HCT116 (cell line): ENCODE data around the gene TRAF2. TPM values are rescaled to one million over a fixed set of nuclear protein-coding genes. Genes with fewer than 3 reads are reported as not detected.

Experiments
- ATAC-seq: fragments of 200-7000 bp; cut with Tn5 transposase; 2 replicates; pipeline ENCODE4 v1.9.1; 2020; ENCODE audit warnings: mild to moderate bottlenecking, moderate library complexity
- BruUV-seq: library from RNA; stranded (reverse); fragments of 400-500 nt; replicated peaks from 2 replicates; lab custom pipeline; 2021; lab: Mats Ljungman, UMichigan
- CTCF ChIA-PET: fragments of 300-600 bp; sonication (Branson Sonifier 250); formaldehyde crosslinking; loops from one replicate; lab custom pipeline; 2021; ENCODE audit warnings: antibody characterized with exemption; lab: Charles Lee
- POLR2A ChIA-PET: fragments of 300-600, 350-600 bp; sonication (Branson Sonifier 250); formaldehyde crosslinking; loops from one replicate; lab custom pipeline; 2021; ENCODE audit warnings: antibody characterized with exemption; lab: Charles Lee
- RAD21 ChIA-PET, 2 experiments: fragments of 300-600 bp; sonication (Branson Sonifier 250); formaldehyde crosslinking; loops; one replicate each; lab custom pipeline; 2023; ENCODE audit warnings: low total read pairs in 2 of 2; ENCODE audit not compliant: uncharacterized antibody in 2 of 2, unreplicated experiment in 2 of 2, low non-redundant PET in 1 of 2; lab: Charles Lee
- DNase-seq: peaks from one replicate; pipeline ENCODE4 v3.0.0-alpha.2; 2010; ENCODE audit warnings: low read depth, low spot score
- H2AFZ ChIP-seq: fragments of 200-600 bp; shearing (Covaris generic), sonication (generic); 2 replicates; pipeline ENCODE4 v1.6.1; 2017; ENCODE audit warnings: low read depth, mixed run types, mixed read lengths, antibody characterized with exemption, low read length; ENCODE audit not compliant: poor library complexity, severe bottlenecking
- H3K27ac ChIP-seq: 2 replicates; pipeline ENCODE4 v1.5.1; 2012; ENCODE audit warnings: low read depth, low read length
- H3K27me3 ChIP-seq: fragments of 200-600 bp; sonication (generic); 2 replicates; pipeline ENCODE4 v1.6.1; 2016; ENCODE audit warnings: mixed run types, low read length, mixed read lengths; ENCODE audit not compliant: insufficient read depth
- H3K36me3 ChIP-seq, 2 experiments: fragments of 200-500 bp in 1 of 2; fragments of 200-600 bp in 1 of 2; sonication (Bioruptor generic) in 1 of 2; sonication (generic) in 1 of 2; 2 replicates each; pipeline versions ENCODE4 v1.5.1 to v1.6.1; 2014 to 2016; ENCODE audit warnings: low read length in 2 of 2, inconsistent platforms in 1 of 2, mixed read lengths in 1 of 2, mixed run types in 1 of 2; ENCODE audit not compliant: insufficient read depth in 2 of 2, control insufficient read depth in 1 of 2
- H3K4me1 ChIP-seq, 2 experiments: fragments of 200-600 bp in 1 of 2; sonication (generic) in 1 of 2; 2 replicates each; pipeline versions ENCODE4 v1.5.1 to v1.6.1; 2012 to 2017; ENCODE audit warnings: low read length in 2 of 2, inconsistent platforms in 1 of 2, mild to moderate bottlenecking in 1 of 2, mixed read lengths in 1 of 2, mixed run types in 1 of 2, moderate library complexity in 1 of 2; ENCODE audit not compliant: insufficient read depth in 2 of 2, control insufficient read depth in 1 of 2
- H3K4me2 ChIP-seq: fragments of 200-600 bp; sonication (generic); 2 replicates; pipeline ENCODE4 v1.6.1; 2017; ENCODE audit warnings: mixed run types, low read length, mixed read lengths
- H3K4me3 ChIP-seq, 2 experiments: fragments of 200-600 bp in 1 of 2; sonication (generic) in 1 of 2; replicated peaks in 1 of 2; 2 replicates each; pipeline ENCODE4 v1.5.1; 2011 to 2016; ENCODE audit warnings: low read length in 2 of 2, control low read depth in 1 of 2, low read depth in 1 of 2, mild to moderate bottlenecking in 1 of 2, mixed read lengths in 1 of 2, mixed run types in 1 of 2
- H3K79me2 ChIP-seq: fragments of 200-600 bp; sonication (generic); 2 replicates; pipeline ENCODE4 v1.6.1; 2017; ENCODE audit warnings: mild to moderate bottlenecking, mixed run types, low read length, moderate library complexity, mixed read lengths; ENCODE audit not compliant: insufficient read depth
- H3K9ac ChIP-seq: fragments of 200-600 bp; sonication (generic); 2 replicates; pipeline ENCODE4 v1.6.1; 2016; ENCODE audit warnings: low read length, mixed read lengths
- H3K9me2 ChIP-seq: fragments of 200-600 bp; sonication (generic), shearing (Covaris generic); 2 replicates; pipeline ENCODE4 v1.6.1; 2017; ENCODE audit warnings: mixed run types, mild to moderate bottlenecking, moderate library complexity; ENCODE audit not compliant: insufficient read depth
- H3K9me3 ChIP-seq, 2 experiments: fragments of 200-500 bp in 1 of 2; fragments of 200-600 bp in 1 of 2; sonication (Bioruptor generic) in 1 of 2; sonication (generic) in 1 of 2; 2 replicates each; pipeline ENCODE4 v1.6.1; 2014 to 2017; ENCODE audit warnings: low read length in 2 of 2, mixed read lengths in 2 of 2, inconsistent platforms in 1 of 2, low read depth in 1 of 2, mild to moderate bottlenecking in 1 of 2, mixed run types in 1 of 2, moderate library complexity in 1 of 2; ENCODE audit not compliant: control insufficient read depth in 1 of 2, insufficient read depth in 1 of 2
- H4K20me1 ChIP-seq: fragments of 200-600 bp; sonication (generic), shearing (Covaris generic); 2 replicates; pipeline ENCODE4 v1.6.1; 2017; ENCODE audit warnings: mixed run types, mild to moderate bottlenecking, moderate library complexity; ENCODE audit not compliant: insufficient read depth
- CEBPB ChIP-seq: IDR thresholded peaks from 2 replicates; pipeline ENCODE4 v1.6.1; 2012; ENCODE audit warnings: low read depth
- EZH2 ChIP-seq: fragments of 200-600 bp; sonication (generic); IDR thresholded peaks from 2 replicates; pipeline ENCODE4 v1.6.1; 2017; ENCODE audit warnings: antibody characterized with exemption, mixed run types
- FOSL1 ChIP-seq: IDR thresholded peaks from 2 replicates; pipeline ENCODE4 v1.6.1; 2012; ENCODE audit warnings: low read depth
- REST ChIP-seq: IDR thresholded peaks from 2 replicates; pipeline ENCODE4 v1.6.1; 2012; ENCODE audit warnings: low read depth
- SP1 ChIP-seq: IDR thresholded peaks from 2 replicates; pipeline ENCODE4 v1.6.1; 2012; ENCODE audit warnings: low read depth
- SRF ChIP-seq: IDR thresholded peaks from 2 replicates; pipeline ENCODE4 v1.6.1; 2012; ENCODE audit warnings: low read depth
- YY1 ChIP-seq: IDR thresholded peaks from 2 replicates; pipeline ENCODE4 v1.6.1; 2011; ENCODE audit warnings: low read length, low read depth, moderate library complexity, mild to moderate bottlenecking; ENCODE audit not compliant: insufficient replicate concordance; ENCODE audit errors: extremely low read depth
- ZFX ChIP-seq: fragments of 450-650 bp; IDR thresholded peaks from 2 replicates; pipeline ENCODE4 v1.6.1; 2017
- intact Hi-C: fragments of 100-400 bp; cut with micrococcal nuclease; formaldehyde crosslinking; loops from 2 replicates; pipeline ENCODE4 v1.10.0; 2022
- total RNA-seq: library from RNA; stranded (reverse); gene quantifications from one replicate; pipeline ENCODE4 v1.2.1, GENCODE V29; 2021; ENCODE audit not compliant: unreplicated experiment
- TF ChIP-seq, protein P1 (sequence below): IDR thresholded peaks from 2 replicates; pipeline ENCODE4 v1.6.1; 2012

TRAF2 gene
- total RNA-seq, 1 experiment from 2014 or later: 28.4 TPM

DNA sequence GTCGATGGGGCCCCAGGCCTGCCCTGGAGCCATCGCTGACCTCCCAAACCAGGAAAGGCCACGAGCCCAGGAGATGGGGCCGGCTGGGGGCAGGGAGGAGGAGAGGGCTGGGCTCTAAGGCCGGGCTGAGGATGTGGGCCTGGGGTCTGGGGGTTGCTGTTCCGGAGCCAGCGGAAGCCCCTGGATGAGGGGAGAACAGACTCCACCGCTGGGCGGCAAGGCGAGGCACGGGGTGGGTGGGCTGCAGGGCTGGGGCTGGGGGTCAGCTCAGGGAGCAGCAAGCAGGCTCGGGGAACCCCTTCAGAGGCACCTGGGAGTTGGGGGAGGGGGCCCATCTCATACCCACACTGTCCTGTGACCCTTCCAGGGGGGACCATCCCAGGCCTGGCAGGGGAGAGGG, 77.4 kb downstream of the TRAF2 start:
- ChIA-PET CTCF (interaction anchor here (1.4 to 1.6 kb wide), 3 partner anchors 14 to 16 kb away, joined by 3 to 5 read pairs (median 3); no protein-coding TSS in a partner anchor), RAD21 (no interaction called here)
- ATAC-seq (no peak; the same call in 1 of the 2 replicates), DNase-seq (no peak)
- intact Hi-C loops: no loop called here
- H3K9me2 ChIP-seq: no peaks in the 10 kb centered on the region
- no peak overlapping the region for H2AFZ ChIP-seq
- H3K27ac ChIP-seq: peak overlapping the region; percentile 63; the same call in 1 of the 2 replicates
- peak overlapping the region; percentile 49 for H3K9ac ChIP-seq
- no TSS peak for BruUV-seq
- H3K36me3 ChIP-seq: no peaks in the 10 kb centered on the region
- H3K4me1 ChIP-seq: peaks cover 11 to 28% of the 10 kb centered on the region in 2 experiments
- peak overlapping the region; percentile 88 for H3K4me2 ChIP-seq
- H3K27me3 ChIP-seq: no peaks in the 10 kb centered on the region
- no peaks in the 10 kb centered on the region for H3K79me2 ChIP-seq
- TF ChIP-seq CEBPB (no peak), ZFX (no peak), EZH2 (no peak), SP1 (no peak), YY1 (no peak), SRF (no peak), FOSL1 (no peak), REST (no peak)
- TF ChIP-seq, protein P1, sequence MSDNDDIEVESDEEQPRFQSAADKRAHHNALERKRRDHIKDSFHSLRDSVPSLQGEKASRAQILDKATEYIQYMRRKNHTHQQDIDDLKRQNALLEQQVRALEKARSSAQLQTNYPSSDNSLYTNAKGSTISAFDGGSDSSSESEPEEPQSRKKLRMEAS: no peak
- TF ChIP-seq, all 23 proteins: peak for 0
- POLR2A ChIA-PET: interaction anchor here (1.4 kb wide), 1 partner anchor 10 kb away, joined by 3 read pairs; no protein-coding TSS in a partner anchor
- no peaks in the 10 kb centered on the region for H3K9me3 ChIP-seq
- peak overlapping the region in 1 of 2 experiments; percentile 45; a peak in 1 of 4 replicates for H3K4me3 ChIP-seq
- H4K20me1 ChIP-seq: no peaks in the 10 kb centered on the region
